Neural crest cell (in vitro differentiated cells): ENCODE measurements around the gene SV2A. TPM values are rescaled to one million over a fixed set of nuclear protein-coding genes. Genes with fewer than 3 reads are reported as not detected.

Source experiments
- DNase-seq: peaks from one replicate; pipeline ENCODE4 v3.0.0; 2021; ENCODE audit warnings: low read depth, mixed read lengths, low spot score
- H3K27ac Mint-ChIP-seq: one replicate; pipeline ENCODE4 v1.8.0; 2021; ENCODE audit warnings: mild to moderate bottlenecking, mixed read lengths; ENCODE audit not compliant: unreplicated experiment
- H3K27me3 Mint-ChIP-seq: 2 replicates; pipeline ENCODE4 v1.8.0; 2021; ENCODE audit warnings: low read depth, mild to moderate bottlenecking, mixed read lengths
- H3K36me3 Mint-ChIP-seq: 2 replicates; pipeline ENCODE4 v1.8.0; 2021; ENCODE audit warnings: low read depth, mild to moderate bottlenecking, mixed read lengths
- H3K4me1 Mint-ChIP-seq: 2 replicates; pipeline ENCODE4 v1.8.0; 2021; ENCODE audit warnings: mixed read lengths
- H3K4me3 Mint-ChIP-seq: one replicate; pipeline ENCODE4 v1.8.0; 2021; ENCODE audit warnings: mild to moderate bottlenecking, mixed read lengths
- H3K9me3 Mint-ChIP-seq: 2 replicates; pipeline ENCODE4 v1.8.0; 2021; ENCODE audit warnings: mixed read lengths
- total RNA-seq: library from RNA; stranded (reverse); gene quantifications from 2 replicates; pipeline ENCODE4 v1.2.1, GENCODE V29; 2021
- TF ChIP-seq, protein P1 (sequence below): fragments of 200-600 bp; sonication (generic); conservative IDR thresholded peaks from 2 replicates; pipeline ENCODE4 v1.5.0; 2021; ENCODE audit warnings: antibody characterized with exemption, mild to moderate bottlenecking

SV2A gene
- total RNA-seq, 1 donor from 2014 or later = 49.5 TPM

DNA sequence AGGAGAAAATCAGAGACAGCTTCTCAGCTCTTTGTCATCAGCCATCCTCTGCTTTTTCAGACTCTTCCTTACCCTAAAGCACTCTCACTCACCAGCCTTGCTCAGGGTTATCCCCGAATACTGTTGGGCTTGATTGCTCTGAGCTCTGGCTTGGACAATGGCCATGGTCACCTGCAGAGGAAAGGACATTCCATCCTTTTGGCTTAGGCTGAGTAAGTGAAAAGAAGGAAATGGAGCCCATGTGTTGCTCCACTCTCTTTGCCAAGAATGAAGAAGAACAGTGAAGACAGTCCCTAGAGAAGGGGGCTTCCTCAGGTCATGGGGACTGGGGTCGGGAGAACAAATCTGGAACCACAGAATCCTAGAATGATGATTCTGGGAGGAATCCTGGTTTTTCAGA lies 16.7 kb upstream of the SV2A start:
- TF ChIP-seq, protein P1, sequence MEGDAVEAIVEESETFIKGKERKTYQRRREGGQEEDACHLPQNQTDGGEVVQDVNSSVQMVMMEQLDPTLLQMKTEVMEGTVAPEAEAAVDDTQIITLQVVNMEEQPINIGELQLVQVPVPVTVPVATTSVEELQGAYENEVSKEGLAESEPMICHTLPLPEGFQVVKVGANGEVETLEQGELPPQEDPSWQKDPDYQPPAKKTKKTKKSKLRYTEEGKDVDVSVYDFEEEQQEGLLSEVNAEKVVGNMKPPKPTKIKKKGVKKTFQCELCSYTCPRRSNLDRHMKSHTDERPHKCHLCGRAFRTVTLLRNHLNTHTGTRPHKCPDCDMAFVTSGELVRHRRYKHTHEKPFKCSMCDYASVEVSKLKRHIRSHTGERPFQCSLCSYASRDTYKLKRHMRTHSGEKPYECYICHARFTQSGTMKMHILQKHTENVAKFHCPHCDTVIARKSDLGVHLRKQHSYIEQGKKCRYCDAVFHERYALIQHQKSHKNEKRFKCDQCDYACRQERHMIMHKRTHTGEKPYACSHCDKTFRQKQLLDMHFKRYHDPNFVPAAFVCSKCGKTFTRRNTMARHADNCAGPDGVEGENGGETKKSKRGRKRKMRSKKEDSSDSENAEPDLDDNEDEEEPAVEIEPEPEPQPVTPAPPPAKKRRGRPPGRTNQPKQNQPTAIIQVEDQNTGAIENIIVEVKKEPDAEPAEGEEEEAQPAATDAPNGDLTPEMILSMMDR = no peak
- no peak for DNase-seq
- H3K4me3 Mint-ChIP-seq = peak overlapping the region; percentile 85
- no peaks in the 10 kb centered on the region for H3K9me3 Mint-ChIP-seq
- peak overlapping the region; percentile 67 for H3K27ac Mint-ChIP-seq
- H3K27me3 Mint-ChIP-seq = no peaks in the 10 kb centered on the region
- H3K4me1 Mint-ChIP-seq = peaks cover 33% of the 10 kb centered on the region
- H3K36me3 Mint-ChIP-seq = no peaks in the 10 kb centered on the region

DNA sequence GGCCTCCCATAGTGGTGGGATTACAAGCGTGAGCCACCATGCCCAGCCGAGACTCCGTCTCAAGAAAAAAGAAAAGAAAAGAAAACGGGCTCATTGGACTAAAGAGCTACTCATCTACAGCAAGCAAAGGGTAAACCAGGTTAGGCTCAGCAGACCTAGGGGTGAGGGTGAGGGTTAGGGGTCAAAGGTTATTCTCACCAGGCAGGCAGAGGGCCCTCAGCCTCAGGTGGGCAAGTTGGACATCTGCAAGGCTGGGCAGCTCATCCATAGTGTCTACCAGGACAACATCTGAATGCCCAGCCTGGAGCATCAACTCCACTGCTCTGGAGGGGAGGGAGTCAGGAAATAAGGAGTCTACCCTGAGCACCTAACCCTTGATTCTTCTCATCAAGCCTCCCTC lies 15.6 kb upstream of the SV2A start:
- Mint-ChIP-seq H3K9me3 (no peaks in the 10 kb centered on the region), H3K4me3 (peak overlapping the region; percentile 18), H3K4me1 (peaks cover 33% of the 10 kb centered on the region), H3K27ac (no peak overlapping the region), H3K36me3 (no peaks in the 10 kb centered on the region), H3K27me3 (no peaks in the 10 kb centered on the region)
- TF ChIP-seq, protein P1 = no peak
- no peak for DNase-seq

DNA sequence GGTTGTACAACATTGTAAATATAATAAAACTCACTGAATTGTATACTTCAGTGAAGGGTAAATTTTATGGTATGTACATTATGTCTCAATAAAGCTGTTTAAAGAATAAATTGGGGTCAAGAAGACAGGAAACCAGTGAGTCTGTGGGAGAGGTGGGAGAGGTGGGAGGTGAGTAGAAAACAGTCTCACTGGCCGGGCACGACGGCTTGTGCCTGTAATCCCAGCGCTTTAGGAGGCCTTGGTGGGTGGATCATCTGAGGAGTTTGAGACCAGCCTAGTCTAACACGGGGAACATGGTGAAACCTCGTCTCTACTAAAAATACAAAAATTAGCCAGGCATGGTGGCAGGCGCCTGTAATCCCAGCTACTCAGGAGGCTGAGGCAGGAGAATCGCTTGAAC lies 14.8 kb upstream of the SV2A start:
- Mint-ChIP-seq H3K4me1 (peaks cover 34% of the 10 kb centered on the region), H3K27me3 (no peaks in the 10 kb centered on the region), H3K4me3 (peak overlapping the region; percentile 39), H3K9me3 (no peaks in the 10 kb centered on the region), H3K27ac (no peak overlapping the region), H3K36me3 (peaks cover 3% of the 10 kb centered on the region)
- DNase-seq = no peak
- TF ChIP-seq, protein P1 = no peak

DNA sequence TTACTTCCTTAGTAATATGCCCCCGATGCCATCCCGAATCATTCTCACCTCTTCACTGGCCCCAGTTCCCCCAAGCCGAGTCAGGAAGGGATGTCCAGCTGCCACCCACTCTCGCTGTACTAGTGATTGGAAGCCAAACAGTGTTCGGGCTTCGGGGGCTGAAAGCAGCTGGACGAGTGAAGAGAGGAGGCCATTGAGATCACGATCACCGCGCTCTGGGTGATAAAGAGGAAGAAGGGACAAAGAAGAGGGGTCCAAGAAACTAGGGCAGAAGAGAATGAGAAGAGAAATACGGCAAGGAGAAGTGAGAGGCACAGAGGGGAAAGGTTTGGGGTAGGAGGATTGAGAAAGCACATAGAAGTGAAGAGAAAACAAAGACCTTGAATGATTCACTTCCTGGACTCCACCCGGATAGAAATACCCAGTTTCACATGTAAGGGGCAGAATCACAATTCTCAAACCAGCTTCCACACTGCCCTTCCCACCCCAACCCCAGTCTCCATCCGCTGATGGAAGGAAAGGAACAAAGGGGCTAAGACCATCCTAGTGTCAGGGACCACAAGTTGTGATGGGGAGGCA lies 13.7 kb upstream of the SV2A start:
- no peak overlapping the region for H3K27ac Mint-ChIP-seq
- TF ChIP-seq, protein P1 = no peak
- peaks cover 3% of the 10 kb centered on the region for H3K36me3 Mint-ChIP-seq
- H3K9me3 Mint-ChIP-seq = no peaks in the 10 kb centered on the region
- no peak overlapping the region for H3K4me3 Mint-ChIP-seq
- H3K4me1 Mint-ChIP-seq = peaks cover 29% of the 10 kb centered on the region
- H3K27me3 Mint-ChIP-seq = no peaks in the 10 kb centered on the region
- DNase-seq = no peak

DNA sequence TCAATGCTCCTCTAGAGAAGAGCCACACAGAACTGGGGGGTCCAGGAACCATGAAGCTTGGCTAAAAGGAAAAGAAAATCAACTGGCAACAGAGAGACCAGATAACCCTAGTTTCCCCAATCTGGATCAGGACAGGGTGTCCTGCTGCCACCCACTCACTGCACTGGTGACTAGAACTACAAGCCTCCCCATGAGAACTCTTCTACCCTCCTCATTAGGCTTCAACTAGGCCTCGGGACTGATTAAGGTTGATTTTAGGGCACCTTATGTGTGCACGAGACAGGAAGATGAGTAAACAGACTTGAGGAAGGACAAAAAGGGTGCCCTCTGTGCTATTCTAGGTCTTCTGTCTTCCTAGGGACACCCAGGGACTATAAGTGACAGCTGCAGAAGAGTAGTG lies 12.2 kb upstream of the SV2A start:
- H3K9me3 Mint-ChIP-seq = no peaks in the 10 kb centered on the region
- TF ChIP-seq, protein P1 = no peak
- no peaks in the 10 kb centered on the region for H3K27me3 Mint-ChIP-seq
- H3K27ac Mint-ChIP-seq = no peak overlapping the region
- DNase-seq = no peak
- H3K36me3 Mint-ChIP-seq = peaks cover 12% of the 10 kb centered on the region
- peak overlapping the region; percentile 96 for H3K4me3 Mint-ChIP-seq
- peaks cover 31% of the 10 kb centered on the region for H3K4me1 Mint-ChIP-seq
